Adrenal gland (tissue), 12 donors: ENCODE results near the gene PPP2R5C. TPM values are rescaled to one million over a fixed set of nuclear protein-coding genes. Genes with fewer than 3 reads are reported as not detected.

Experiments
- DNase-seq, 7 donors: peaks; one replicate each; pipeline ENCODE4 v3.0.0-alpha.2; 2019 to 2020
- H3K27ac ChIP-seq, 5 donors: fragments of 200-600 bp; sonication (generic) in 4 of 5; 1 replicate in 3 of 5; 2 replicates in 2 of 5; pipeline versions ENCODE4 v1.5.1 to v1.8.0; 2016 to 2020; ENCODE audit warnings: mild to moderate bottlenecking in 1 of 5
- H3K27me3 ChIP-seq: fragments of 200-600 bp; 2 replicates; pipeline ENCODE4 v1.8.0; 2021
- H3K36me3 ChIP-seq, 2 donors: fragments of 200-600 bp; replicated peaks in 1 of 2; 1 replicate in 1 of 2; 2 replicates in 1 of 2; pipeline versions ENCODE4 v1.5.1 to v1.8.0; 2018 to 2022
- H3K4me1 ChIP-seq, 2 donors: fragments of 200-600 bp; replicated peaks in 1 of 2; 1 replicate in 1 of 2; 2 replicates in 1 of 2; pipeline versions ENCODE4 v1.5.1 to v1.8.0; 2018 to 2021
- H3K4me3 ChIP-seq, 4 donors: fragments of 200-600 bp; sonication (generic) in 3 of 4; one replicate each; pipeline ENCODE4 v1.5.1; 2016 to 2018
- H3K9me3 ChIP-seq, 3 donors: fragments of 200-600 bp; sonication (generic) in 1 of 3; replicated peaks in 1 of 3; 1 replicate in 2 of 3; 2 replicates in 1 of 3; pipeline versions ENCODE4 v1.5.1 to v1.8.0; 2016 to 2021
- POLR2A ChIP-seq, 2 donors: fragments of 450-650 bp; IDR thresholded peaks; one replicate each; pipeline ENCODE4 v1.6.1; 2017; ENCODE audit warnings: antibody characterized with exemption in 2 of 2, mild to moderate bottlenecking in 2 of 2, moderate library complexity in 1 of 2
- WGBS, 4 donors: extraction: QIAGEN DNeasy Blood & Tissue Kit in 2 of 4; methylation state at CpG; one replicate each; pipeline versions ENCODE4 v1.1.5 to v1.1.7; 2013 to 2017; 5-methylcytosine and 5-hydroxymethylcytosine counted together
- intact Hi-C, 2 donors: fragments of 100-400 bp; cut with DNase I; formaldehyde crosslinking; loops; one replicate each; pipeline versions ENCODE4 v1.14.1 to v1.15.0; 2022 to 2023
- polyA plus RNA-seq, 3 donors: library from polyadenylated mRNA; stranded (reverse); fragments of 200-250 nt in 2 of 3; fragments of 350-450 nt in 1 of 3; fragmentation: Illumina TruSeq in 1 of 3; extraction: RNeasy Lipid Tissue Mini Kit (QIAGEN cat#74804) in 1 of 3; gene quantifications; one replicate each; pipeline ENCODE4 v1.2.3, GENCODE V29; 2013 to 2014
- total RNA-seq, 9 donors: library from RNA; depleted of rRNA in 4 of 9; stranded (reverse); fragments of >200 nt in 4 of 9; fragments of 120-200 nt in 1 of 9; fragmentation: NEBNext Ultra II Directional in 1 of 9; extraction: Animal tissue kit (Norgen Biotek cat#: 25700) in 1 of 9; gene quantifications; one replicate each; pipeline versions ENCODE4 v1.1.0 to v1.2.4, GENCODE V29; 2013 to 2023
- TF ChIP-seq, protein P1 (sequence below), 6 experiments: fragments of 450-650 bp in 4 of 6; fragments of 200-600 bp in 2 of 6; sonication (generic) in 1 of 6; IDR thresholded peaks; 1 replicate in 5 of 6; 2 replicates in 1 of 6; pipeline versions ENCODE4 v1.5.1 to v1.8.0; 2016 to 2021; ENCODE audit warnings: antibody characterized with exemption in 6 of 6, mild to moderate bottlenecking in 2 of 6, moderate library complexity in 1 of 6
- donor health status: healthy with polysubstance abuse.
- donor health status: Bipolar disorder and iron deficiency.
- donor health status: DM: yes; HTN: yes; CAD: no.
- donor health status: DM: no; HTN: no; CAD: no.
- donor health status: DM: no; HTN: no; CAD: no.
- donor health status: DM: yes; HTN: yes; CAD: no.

Gene PPP2R5C
- total and polyA plus RNA-seq, 12 donors: 66.5 to 216 (median 134) TPM

DNA sequence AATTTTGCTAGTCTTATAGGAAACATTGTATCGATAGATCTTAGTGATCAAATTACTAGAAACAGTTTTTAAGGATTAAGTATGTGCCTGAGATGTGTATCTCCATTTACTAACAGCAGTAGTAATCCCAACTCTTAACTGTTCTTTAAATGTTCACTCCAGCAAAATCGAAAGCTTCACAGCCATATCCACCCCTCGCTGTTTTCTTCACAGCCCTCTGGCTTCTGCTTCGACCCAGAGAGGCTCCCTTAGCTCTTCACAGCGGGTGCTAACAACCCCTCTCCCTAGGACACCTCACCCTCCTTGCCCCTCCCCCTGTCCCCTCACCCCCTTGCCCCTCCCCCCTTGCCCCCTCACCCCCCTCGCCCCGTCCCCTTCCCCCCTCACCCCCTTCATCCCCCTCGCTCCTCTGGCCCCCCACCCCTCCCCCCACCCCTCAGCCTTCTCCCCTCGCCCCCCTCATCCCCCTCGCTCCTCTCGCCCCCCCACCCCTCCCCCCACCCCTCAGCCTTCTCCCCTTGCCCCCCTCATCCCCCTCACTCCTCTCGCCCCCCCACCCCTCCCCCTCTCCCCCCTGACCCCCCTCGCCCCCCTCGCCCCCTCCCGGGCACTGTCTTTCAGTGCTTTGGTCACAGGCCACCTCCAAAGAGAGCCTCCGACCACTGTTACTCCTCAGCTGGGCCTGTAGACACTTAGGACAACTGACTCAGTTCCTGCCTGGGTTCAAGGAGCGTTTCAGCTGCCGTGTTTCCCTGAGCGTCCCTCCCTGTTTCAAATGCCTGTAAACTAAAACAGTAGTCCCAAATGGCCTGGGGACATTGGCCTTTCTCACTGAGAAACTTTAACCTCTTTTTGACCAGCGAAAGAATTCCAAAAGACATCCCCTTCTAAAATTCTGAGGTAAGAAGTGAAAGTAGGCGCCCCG lies 156.8 kb downstream of the PPP2R5C start:
- DNase-seq: peak in 2 of 7 donors; percentile 6 to 42
- H3K36me3 ChIP-seq: peaks cover 0 to 35% of the 10 kb centered on the region in 2 donors
- WGBS, 4 donors: 80 to 84% (median 82%) methylated on average over 13 to 16 of the region's 22 CpGs
- intact Hi-C loops: no loop called here
- no peaks in the 10 kb centered on the region for H3K27me3 ChIP-seq
- H3K4me1 ChIP-seq: no peaks in the 10 kb centered on the region
- no peak overlapping the region for H3K4me3 ChIP-seq
- no peak overlapping the region for H3K27ac ChIP-seq
- no peak for TF ChIP-seq POLR2A (IDR thresholded peaks at IDR 0.05)
- TF ChIP-seq, protein P1, sequence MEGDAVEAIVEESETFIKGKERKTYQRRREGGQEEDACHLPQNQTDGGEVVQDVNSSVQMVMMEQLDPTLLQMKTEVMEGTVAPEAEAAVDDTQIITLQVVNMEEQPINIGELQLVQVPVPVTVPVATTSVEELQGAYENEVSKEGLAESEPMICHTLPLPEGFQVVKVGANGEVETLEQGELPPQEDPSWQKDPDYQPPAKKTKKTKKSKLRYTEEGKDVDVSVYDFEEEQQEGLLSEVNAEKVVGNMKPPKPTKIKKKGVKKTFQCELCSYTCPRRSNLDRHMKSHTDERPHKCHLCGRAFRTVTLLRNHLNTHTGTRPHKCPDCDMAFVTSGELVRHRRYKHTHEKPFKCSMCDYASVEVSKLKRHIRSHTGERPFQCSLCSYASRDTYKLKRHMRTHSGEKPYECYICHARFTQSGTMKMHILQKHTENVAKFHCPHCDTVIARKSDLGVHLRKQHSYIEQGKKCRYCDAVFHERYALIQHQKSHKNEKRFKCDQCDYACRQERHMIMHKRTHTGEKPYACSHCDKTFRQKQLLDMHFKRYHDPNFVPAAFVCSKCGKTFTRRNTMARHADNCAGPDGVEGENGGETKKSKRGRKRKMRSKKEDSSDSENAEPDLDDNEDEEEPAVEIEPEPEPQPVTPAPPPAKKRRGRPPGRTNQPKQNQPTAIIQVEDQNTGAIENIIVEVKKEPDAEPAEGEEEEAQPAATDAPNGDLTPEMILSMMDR (IDR thresholded peaks at IDR 0.05): no peak
- H3K9me3 ChIP-seq: no peaks in the 10 kb centered on the region

DNA sequence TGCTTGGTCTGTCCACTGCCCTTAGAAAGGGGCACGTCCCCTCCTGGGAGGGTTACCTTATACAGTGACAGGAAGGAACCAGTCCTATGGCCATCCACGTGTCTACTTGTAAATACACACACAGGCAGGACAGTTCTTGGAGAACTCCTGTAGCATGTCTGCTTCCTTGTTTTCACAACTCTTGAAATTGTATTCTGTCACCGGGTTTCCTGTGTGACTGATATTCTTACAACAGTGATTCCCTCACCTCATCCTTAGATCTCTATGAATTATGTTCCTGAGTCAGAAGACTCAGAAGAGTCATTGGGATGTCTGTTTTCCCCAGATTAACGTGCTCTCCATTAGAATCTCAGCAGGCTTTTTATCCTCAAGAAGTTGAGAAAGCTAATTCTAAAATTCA lies 158.8 kb downstream of the PPP2R5C start:
- Histone ChIP-seq H3K27ac (no peak overlapping the region), H3K27me3 (no peaks in the 10 kb centered on the region), H3K4me3 (no peak overlapping the region), H3K9me3 (no peaks in the 10 kb centered on the region), H3K36me3 (peaks cover 0 to 21% of the 10 kb centered on the region in 2 donors), H3K4me1 (no peaks in the 10 kb centered on the region)
- intact Hi-C loops: no loop called here
- DNase-seq: peak in 1 of 7 donors; percentile 3
- WGBS, 4 donors: 66 to 82% (median 72%) methylated on average over 4 of the region's 4 CpGs
- TF ChIP-seq POLR2A (IDR thresholded peaks at IDR 0.05): no peak
- TF ChIP-seq, protein P1 (IDR thresholded peaks at IDR 0.05): no peak

DNA sequence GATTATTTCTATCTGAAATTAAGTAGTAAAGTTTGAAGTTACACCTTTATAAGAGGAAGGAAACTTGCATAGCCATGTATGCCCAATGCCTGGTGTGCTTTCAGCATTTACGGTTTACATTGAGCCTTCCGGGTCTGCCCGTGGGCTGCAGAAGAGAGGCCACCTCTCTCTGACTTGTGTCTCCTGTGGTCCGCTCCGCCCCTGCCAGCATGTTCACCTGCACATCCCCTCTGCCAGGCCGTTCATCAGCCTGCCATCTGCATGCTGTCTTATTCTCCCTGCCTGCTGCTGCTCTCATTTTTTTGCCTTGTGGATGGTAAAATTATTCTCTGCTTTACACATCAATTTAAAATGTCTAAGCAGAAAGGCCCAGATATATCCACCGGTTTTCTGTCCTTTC lies 161.4 kb downstream of the PPP2R5C start:
- H3K4me3 ChIP-seq: no peak overlapping the region
- peak in 1 of 7 donors; percentile 12 for DNase-seq
- no peaks in the 10 kb centered on the region for H3K27me3 ChIP-seq
- H3K27ac ChIP-seq: no peak overlapping the region
- TF ChIP-seq, protein P1 (IDR thresholded peaks at IDR 0.05): no peak
- TF ChIP-seq POLR2A (IDR thresholded peaks at IDR 0.05): no peak
- WGBS, 4 donors: 85 to 88% (median 87%) methylated on average over 7 of the region's 7 CpGs
- peaks cover 9 to 11% of the 10 kb centered on the region in 2 donors for H3K4me1 ChIP-seq
- peaks cover 0 to 17% of the 10 kb centered on the region in 2 donors for H3K36me3 ChIP-seq
- H3K9me3 ChIP-seq: no peaks in the 10 kb centered on the region
- intact Hi-C loops: no loop called here

DNA sequence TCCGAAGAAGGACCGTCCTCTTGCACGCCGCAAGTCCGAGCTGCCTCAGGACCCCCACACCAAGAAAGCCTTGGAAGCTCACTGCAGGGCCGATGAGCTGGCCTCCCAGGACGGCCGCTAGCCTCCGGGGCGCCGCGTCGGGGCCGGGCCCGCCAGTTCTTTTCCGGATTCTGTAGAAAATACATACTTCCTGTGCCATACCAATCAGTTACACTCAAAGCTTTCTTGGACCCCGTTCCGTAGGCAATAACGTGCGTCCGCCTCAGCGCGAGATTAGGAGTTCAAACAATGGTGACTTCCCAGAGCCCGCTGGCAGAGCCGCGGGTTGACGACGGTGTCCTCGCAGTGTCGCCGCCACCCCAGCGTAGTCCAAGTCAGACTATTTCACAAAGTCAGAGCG lies 163.6 kb downstream of the PPP2R5C start:
- Histone ChIP-seq H3K4me3 (no peak overlapping the region), H3K27me3 (no peaks in the 10 kb centered on the region), H3K36me3 (peaks cover 0 to 17% of the 10 kb centered on the region in 2 donors), H3K4me1 (peaks cover 14 to 17% of the 10 kb centered on the region in 2 donors), H3K27ac (no peak overlapping the region), H3K9me3 (no peaks in the 10 kb centered on the region)
- TF ChIP-seq, protein P1 (IDR thresholded peaks at IDR 0.05): no peak
- TF ChIP-seq POLR2A (IDR thresholded peaks at IDR 0.05): no peak
- intact Hi-C loops: no loop called here
- DNase-seq: peak in 1 of 7 donors; percentile 17
- 96 to 98% (median 97%) methylated on average over 32 to 33 of the region's 33 CpGs for WGBS, 4 donors
